IPS-18a (cell line): ENCODE data around the gene IMP4.
A peak's percentile ranks its signal among the peaks of the same experiment; 100 is the strongest.

Experiments used
- H3K27ac ChIP-seq: one replicate; pipeline ENCODE4 v1.5.1; 2013; ENCODE audit warnings: low read length
- H3K27me3 ChIP-seq: one replicate; pipeline ENCODE4 v1.6.1; 2013; ENCODE audit warnings: mild to moderate bottlenecking, low read length; ENCODE audit not compliant: control insufficient read depth, insufficient read depth
- H3K36me3 ChIP-seq: one replicate; pipeline ENCODE4 v1.6.1; 2013; ENCODE audit warnings: low read depth, low read length; ENCODE audit not compliant: control insufficient read depth
- H3K4me1 ChIP-seq: one replicate; pipeline ENCODE4 v1.6.1; 2013; ENCODE audit warnings: low read depth, low read length; ENCODE audit not compliant: control insufficient read depth
- H3K4me3 ChIP-seq: one replicate; pipeline ENCODE4 v1.5.1; 2013; ENCODE audit warnings: low read length
- H3K9ac ChIP-seq: one replicate; pipeline ENCODE4 v1.6.1; 2013; ENCODE audit warnings: mild to moderate bottlenecking, low read length, moderate library complexity
- H3K9me3 ChIP-seq: one replicate; pipeline ENCODE4 v1.6.1; 2013; ENCODE audit warnings: low read depth, low read length; ENCODE audit not compliant: control insufficient read depth

IMP4 gene

DNA sequence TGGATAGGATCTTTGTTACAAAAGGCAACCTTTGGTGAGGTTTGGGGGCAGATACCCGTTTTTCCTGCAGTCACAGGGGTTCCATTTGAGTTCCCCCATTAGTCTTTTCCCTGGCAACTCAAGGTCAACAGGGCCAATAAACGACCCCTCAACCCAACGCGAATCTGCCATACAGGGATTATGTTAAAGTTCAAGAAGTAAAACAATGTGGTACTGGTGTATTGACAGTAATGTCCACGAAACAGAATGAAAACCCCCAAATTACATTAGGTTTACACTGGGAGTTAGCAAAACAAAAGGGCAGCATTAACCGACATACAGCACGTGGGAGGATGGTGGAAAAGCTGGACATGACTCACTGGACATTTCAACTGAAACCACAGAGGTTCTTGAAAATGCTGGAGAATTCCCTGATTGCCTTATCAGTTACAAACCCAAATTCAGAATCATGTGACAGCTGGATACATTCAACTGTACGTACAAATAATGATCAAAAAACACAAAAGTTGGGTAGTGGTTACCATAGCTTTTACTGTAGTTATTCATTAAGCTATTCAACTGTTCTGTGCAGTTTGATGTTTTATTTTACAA is 4.9 kb upstream of the IMP4 start:
- Histone ChIP-seq H3K9me3 (no peaks in the 10 kb centered on the region), H3K9ac (peak overlapping the region; percentile 49), H3K4me1 (no peaks in the 10 kb centered on the region), H3K27ac (no peak overlapping the region), H3K4me3 (peak overlapping the region; percentile 88), H3K27me3 (no peaks in the 10 kb centered on the region), H3K36me3 (peaks cover 9% of the 10 kb centered on the region)

DNA sequence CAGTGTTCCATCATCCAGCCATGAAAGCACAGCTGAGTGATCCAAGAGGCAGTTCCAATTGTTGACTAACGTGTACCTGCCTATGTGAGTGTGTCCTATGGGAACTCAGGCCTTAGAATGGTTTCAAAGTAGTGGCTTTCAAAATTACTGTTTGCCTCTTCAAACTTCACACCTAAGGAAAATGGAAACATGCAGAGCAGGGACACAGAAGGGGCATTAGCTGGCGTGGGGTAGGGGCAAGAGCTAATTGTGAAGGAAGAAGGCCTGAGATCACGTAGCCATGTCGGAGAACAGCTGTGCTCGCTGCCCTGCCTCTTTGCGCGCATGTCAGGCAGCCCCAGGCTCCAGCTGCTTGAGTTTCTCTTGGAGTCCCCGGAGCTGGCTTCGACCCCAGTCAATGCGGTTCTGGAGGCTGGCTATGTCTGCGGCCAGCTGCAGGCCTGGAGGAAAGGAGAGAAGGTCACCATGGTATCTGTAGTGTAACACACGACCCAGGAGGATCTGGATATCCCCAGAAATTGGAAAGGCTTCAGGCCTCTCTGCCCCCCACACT is 3.8 kb upstream of the IMP4 start:
- Histone ChIP-seq H3K9me3 (no peaks in the 10 kb centered on the region), H3K4me3 (no peak overlapping the region), H3K27me3 (no peaks in the 10 kb centered on the region), H3K36me3 (peaks cover 9% of the 10 kb centered on the region), H3K27ac (no peak overlapping the region), H3K4me1 (no peaks in the 10 kb centered on the region), H3K9ac (no peak overlapping the region)

DNA sequence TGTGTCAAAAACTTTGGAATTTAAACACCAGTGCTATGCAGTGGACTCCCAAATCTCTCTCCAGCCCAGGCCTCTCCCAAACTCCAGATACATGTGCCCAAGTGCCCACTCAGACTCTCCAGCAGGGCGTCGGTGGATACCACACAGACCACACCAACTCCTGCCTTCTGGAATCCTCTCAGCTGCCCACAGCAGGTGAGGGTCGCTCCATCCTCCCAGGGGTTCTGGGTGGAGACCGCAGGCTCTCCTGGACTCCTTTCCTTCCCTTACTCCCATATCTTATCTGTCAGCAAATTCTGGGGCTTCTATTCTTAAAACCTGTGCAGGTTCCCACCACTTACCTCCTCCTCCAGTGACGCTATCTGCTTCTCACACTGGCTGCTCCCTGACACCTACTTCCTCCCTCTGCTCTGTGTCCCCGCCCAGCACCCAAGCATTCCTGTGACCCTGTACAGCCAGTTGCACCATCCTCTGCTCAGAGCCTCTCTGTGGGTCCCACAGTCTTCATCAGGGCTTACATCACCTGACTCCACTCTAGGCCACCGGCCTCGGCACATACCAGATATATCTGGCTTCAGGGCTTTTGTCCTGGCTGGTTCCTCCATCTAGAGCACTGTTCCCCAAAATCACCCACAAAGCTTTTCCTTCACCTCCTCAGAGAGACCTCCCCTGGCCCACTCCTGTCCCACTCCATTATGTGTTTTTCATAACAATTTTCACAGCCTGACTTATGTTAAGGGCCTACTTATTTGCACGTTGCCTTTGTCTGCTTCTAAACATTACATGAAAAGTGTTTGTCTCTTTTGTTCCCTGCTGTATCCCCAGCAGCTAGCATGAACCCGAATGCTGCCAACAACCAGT is 2.6 kb upstream of the IMP4 start:
- Histone ChIP-seq H3K27me3 (no peaks in the 10 kb centered on the region), H3K9me3 (no peaks in the 10 kb centered on the region), H3K27ac (no peak overlapping the region), H3K4me1 (no peaks in the 10 kb centered on the region), H3K36me3 (peaks cover 19% of the 10 kb centered on the region), H3K9ac (no peak overlapping the region), H3K4me3 (no peak overlapping the region)

DNA sequence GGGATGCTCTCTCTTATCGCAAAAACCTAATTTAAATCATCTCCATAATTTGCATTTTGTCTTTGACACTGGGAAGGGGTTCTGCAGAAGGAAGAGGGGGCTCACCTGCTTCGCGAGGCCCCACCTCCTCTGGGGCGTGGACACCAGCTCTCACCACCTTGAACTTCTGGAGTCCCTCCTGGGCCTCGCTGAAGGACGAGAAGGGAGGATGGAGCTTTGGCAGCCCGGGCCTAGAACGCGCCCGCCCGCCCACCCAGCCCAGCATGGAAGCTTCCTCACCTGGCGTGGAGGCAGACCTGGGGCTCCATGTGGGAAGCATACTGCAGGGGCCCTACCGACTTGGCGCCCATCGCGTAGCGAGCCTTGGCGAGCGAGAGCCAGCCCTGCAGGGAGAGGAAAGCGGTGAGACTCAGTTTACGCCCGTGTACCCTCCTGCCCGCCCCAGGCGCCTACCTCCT is 1.1 kb upstream of the IMP4 start:
- no peak overlapping the region for H3K27ac ChIP-seq
- peak overlapping the region; percentile 76 for H3K9ac ChIP-seq
- H3K36me3 ChIP-seq = peaks cover 34% of the 10 kb centered on the region
- H3K4me1 ChIP-seq = no peaks in the 10 kb centered on the region
- H3K27me3 ChIP-seq = no peaks in the 10 kb centered on the region
- H3K9me3 ChIP-seq = no peaks in the 10 kb centered on the region
- peak overlapping the region; percentile 97 for H3K4me3 ChIP-seq

DNA sequence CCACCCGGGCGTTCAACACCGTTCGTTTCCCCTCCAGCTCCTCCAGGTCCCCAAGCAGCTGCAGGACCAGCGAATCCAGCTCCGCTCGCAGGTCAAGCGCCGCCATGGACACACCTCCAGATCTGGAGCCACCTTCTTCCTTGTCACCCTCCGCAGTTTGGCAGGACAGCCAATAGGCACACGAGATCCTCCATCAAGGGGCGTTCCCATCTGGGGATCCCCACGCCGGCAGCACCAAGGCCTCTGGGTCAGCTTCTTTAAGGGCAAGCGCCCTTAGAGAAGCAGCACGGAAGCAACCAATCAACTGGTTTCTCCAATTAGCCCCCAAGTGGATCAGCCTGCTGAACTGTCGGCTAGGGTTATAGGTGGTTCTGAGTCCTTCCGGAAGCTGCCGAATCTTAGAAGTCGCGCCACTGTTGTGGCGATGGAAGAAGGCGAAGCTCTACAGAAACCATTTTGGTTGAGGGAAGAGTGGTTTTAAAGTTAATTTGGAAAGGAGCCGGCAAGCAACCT is 621 bp upstream of the IMP4 start:
- Histone ChIP-seq H3K9me3 (no peaks in the 10 kb centered on the region), H3K9ac (peak overlapping the region; percentile 76), H3K27me3 (no peaks in the 10 kb centered on the region), H3K4me3 (peak overlapping the region; percentile 97), H3K27ac (peak overlapping the region; percentile 95), H3K36me3 (peaks cover 39% of the 10 kb centered on the region), H3K4me1 (no peaks in the 10 kb centered on the region)

DNA sequence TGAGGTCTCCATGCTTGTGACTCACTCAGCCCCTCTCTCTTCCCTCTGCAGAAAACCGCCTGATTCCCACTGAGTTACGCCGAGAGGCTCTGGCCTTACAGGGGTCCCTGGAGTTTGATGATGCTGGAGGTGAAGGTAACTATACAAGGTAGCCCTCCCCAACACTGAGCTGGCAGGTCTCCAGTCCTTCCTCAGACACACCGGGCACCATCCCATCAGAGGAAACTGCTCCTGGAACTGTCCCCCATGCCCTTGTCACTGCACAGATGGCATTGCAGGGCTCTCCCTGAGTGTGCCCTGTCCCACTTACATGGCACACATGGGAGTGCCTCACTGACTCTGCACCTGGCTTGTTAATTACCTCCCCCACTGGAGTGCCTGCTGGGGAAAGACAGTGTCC is 1.9 kb downstream of the IMP4 start:
- H3K9me3 ChIP-seq = no peaks in the 10 kb centered on the region
- H3K4me3 ChIP-seq = no peak overlapping the region
- H3K27ac ChIP-seq = no peak overlapping the region
- H3K36me3 ChIP-seq = peaks cover 50% of the 10 kb centered on the region
- H3K4me1 ChIP-seq = no peaks in the 10 kb centered on the region
- no peak overlapping the region for H3K9ac ChIP-seq
- no peaks in the 10 kb centered on the region for H3K27me3 ChIP-seq

DNA sequence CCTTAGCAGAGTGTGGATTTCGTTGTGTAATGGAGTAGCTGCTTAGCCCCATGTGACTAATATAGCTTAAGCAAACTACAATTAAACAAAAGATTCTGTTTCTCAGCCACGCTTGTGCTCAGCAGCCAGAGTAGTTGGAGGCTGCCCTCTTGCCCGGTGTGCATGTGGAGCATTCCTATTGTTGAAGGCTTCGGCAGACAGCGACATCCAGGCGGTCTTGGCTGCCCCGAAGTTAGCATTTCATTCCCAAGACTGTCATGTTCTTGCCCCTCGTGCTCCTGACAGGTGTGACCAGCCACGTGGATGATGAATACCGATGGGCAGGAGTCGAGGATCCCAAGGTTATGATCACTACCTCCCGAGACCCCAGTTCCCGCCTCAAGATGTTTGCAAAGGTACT is 2.4 kb downstream of the IMP4 start:
- Histone ChIP-seq H3K36me3 (peaks cover 49% of the 10 kb centered on the region), H3K4me1 (no peaks in the 10 kb centered on the region), H3K27me3 (no peaks in the 10 kb centered on the region), H3K9ac (no peak overlapping the region), H3K4me3 (no peak overlapping the region), H3K27ac (no peak overlapping the region), H3K9me3 (no peaks in the 10 kb centered on the region)

DNA sequence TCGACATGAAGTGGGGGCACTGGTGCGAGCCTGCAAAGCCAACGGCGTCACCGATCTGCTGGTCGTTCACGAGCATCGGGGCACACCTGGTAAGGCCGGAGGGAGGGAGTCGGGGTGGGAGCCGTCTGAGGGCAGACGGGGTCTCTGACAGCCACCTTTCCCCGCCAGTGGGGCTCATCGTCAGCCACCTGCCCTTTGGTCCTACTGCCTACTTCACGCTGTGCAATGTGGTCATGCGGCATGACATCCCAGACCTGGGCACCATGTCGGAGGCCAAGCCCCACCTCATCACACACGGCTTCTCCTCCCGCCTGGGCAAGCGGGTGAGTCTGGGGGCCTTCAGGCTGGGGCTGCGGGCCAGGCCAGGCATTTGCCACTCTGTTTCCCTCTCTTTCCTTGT is 2.9 kb downstream of the IMP4 start:
- Histone ChIP-seq H3K4me3 (no peak overlapping the region), H3K9ac (no peak overlapping the region), H3K27ac (no peak overlapping the region), H3K4me1 (no peaks in the 10 kb centered on the region), H3K9me3 (no peaks in the 10 kb centered on the region), H3K36me3 (peaks cover 49% of the 10 kb centered on the region), H3K27me3 (no peaks in the 10 kb centered on the region)

DNA sequence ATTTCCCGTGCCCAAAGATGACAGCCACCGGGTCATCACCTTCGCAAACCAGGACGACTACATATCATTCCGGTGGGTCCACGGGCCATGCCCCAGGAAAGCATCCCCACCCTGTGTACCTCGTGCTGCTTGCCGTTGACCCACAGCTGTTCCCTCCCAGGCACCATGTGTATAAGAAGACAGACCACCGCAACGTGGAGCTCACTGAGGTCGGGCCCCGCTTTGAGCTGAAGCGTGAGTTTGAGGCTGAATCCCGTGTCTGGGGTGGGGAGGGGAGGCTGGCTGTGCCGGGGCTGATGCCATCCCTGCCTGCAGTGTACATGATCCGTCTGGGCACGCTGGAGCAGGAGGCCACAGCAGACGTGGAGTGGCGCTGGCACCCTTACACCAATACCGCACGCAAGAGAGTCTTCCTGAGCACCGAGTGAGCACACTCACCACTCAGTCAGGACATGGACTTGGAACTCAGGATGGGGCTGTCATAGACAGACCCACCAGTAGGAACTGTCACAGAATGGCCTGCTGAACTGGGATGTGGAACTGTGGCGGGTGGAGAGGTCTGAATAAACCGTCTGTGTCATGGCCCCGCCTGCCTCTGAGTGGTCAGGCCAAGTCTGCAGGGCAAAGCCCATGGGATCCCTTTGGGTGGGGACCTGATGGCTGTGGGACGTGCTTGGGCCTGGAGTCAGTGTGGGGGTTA is 3.5 kb downstream of the IMP4 start:
- no peak overlapping the region for H3K9ac ChIP-seq
- H3K4me1 ChIP-seq = no peaks in the 10 kb centered on the region
- H3K9me3 ChIP-seq = no peaks in the 10 kb centered on the region
- H3K4me3 ChIP-seq = no peak overlapping the region
- no peaks in the 10 kb centered on the region for H3K27me3 ChIP-seq
- H3K36me3 ChIP-seq = peaks cover 49% of the 10 kb centered on the region
- no peak overlapping the region for H3K27ac ChIP-seq

DNA sequence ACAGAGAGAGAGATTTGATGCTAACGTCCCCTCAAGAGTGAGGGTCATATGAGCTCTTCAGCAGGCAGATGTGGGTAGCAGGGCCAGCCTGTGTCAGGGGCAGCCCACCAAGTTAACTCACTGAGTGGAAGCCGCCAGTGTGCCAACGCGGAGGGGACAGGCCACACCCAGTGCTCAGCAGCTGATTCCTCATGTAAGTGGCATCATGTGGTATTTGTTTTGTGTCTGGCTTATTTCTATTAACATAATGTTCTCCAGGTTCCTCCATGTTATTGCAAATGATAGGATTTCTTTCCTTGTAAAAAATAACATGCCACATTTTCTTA is 4.0 kb downstream of the IMP4 start:
- peaks cover 49% of the 10 kb centered on the region for H3K36me3 ChIP-seq
- no peak overlapping the region for H3K4me3 ChIP-seq
- H3K27me3 ChIP-seq = no peaks in the 10 kb centered on the region
- no peaks in the 10 kb centered on the region for H3K4me1 ChIP-seq
- no peak overlapping the region for H3K9ac ChIP-seq
- no peak overlapping the region for H3K27ac ChIP-seq
- no peaks in the 10 kb centered on the region for H3K9me3 ChIP-seq

DNA sequence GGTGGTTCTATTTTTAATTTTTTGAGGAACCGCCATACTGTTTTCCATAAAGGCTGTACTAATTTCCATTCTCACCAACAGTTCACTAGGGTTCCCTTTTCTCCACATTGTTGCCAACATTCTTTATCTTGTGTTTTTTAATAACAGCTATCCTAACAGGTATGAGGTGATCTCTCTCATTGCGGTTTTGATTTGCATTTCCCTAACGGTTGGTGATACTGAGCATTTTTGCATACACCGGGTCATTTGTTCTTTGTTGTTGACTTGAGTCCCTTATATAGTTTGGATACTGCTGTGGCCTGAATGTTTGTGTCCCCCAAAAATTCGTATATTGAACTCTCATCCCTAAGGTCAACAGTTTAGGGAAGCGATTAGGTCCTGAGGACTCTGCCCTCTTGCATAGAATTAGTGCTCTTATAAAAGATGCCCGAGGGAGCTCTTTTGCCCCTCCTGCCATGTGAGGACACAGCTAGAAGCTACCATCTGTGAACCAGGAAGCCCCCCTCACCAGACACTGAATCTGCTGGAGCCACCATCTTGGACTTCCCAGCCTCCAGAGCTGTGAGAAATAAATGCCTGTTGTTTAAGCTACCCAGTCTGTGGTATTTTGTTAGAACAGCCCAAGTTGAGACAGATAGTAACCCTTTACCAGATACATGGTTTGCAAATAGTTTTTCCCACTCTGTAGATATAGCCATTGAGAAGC is 4.7 kb downstream of the IMP4 start:
- no peak overlapping the region for H3K4me3 ChIP-seq
- no peaks in the 10 kb centered on the region for H3K4me1 ChIP-seq
- H3K9ac ChIP-seq = no peak overlapping the region
- peaks cover 49% of the 10 kb centered on the region for H3K36me3 ChIP-seq
- no peaks in the 10 kb centered on the region for H3K9me3 ChIP-seq
- no peak overlapping the region for H3K27ac ChIP-seq
- H3K27me3 ChIP-seq = no peaks in the 10 kb centered on the region
